Psoas muscle (tissue), 8 donors: ENCODE measurements around the gene COL3A1. TPM values are rescaled to one million over a fixed set of nuclear protein-coding genes. Genes with fewer than 3 reads are reported as not detected.

Source experiments
- ATAC-seq, 4 donors: fragments of 200-7000 bp; cut with Tn5 transposase; one replicate each; pipeline ENCODE4 v1.9.1; 2020; ENCODE audit warnings: moderate library complexity in 3 of 4, mild to moderate bottlenecking in 2 of 4
- DNase-seq, 2 donors: peaks; one replicate each; pipeline ENCODE4 v3.0.0-alpha.2; 2020
- H3K27ac ChIP-seq: fragments of 200-600 bp; one replicate; pipeline ENCODE4 v1.8.0; 2022
- H3K27me3 ChIP-seq, 3 donors: fragments of 200-600 bp in 1 of 3; one replicate each; pipeline versions ENCODE4 v1.6.1 to v1.8.0; 2013 to 2022; ENCODE audit warnings: low read length in 2 of 3, mild to moderate bottlenecking in 2 of 3, moderate library complexity in 1 of 3; ENCODE audit not compliant: insufficient read depth in 3 of 3
- H3K36me3 ChIP-seq, 2 donors: fragments of 200-600 bp in 1 of 2; one replicate each; pipeline versions ENCODE4 v1.6.1 to v1.8.0; 2013 to 2022; ENCODE audit warnings: low read depth in 1 of 2, mild to moderate bottlenecking in 1 of 2, moderate library complexity in 1 of 2; ENCODE audit not compliant: insufficient read depth in 1 of 2
- H3K4me1 ChIP-seq: fragments of 200-600 bp; one replicate; pipeline ENCODE4 v1.8.0; 2022
- H3K4me3 ChIP-seq: fragments of 200-600 bp; one replicate; pipeline ENCODE4 v1.8.0; 2022; ENCODE audit warnings: mild to moderate bottlenecking
- H3K9me3 ChIP-seq: fragments of 200-600 bp; one replicate; pipeline ENCODE4 v1.8.0; 2022
- WGBS, 3 donors: extraction: QIAGEN DNeasy Blood & Tissue Kit; methylation state at CpG; one replicate each; pipeline versions ENCODE4 v1.1.6 to v1.1.7; 2013; 5-methylcytosine and 5-hydroxymethylcytosine counted together
- intact Hi-C, 2 donors: fragments of 100-400 bp; cut with DNase I; formaldehyde crosslinking; loops; one replicate each; pipeline versions ENCODE4 v1.11.0 to v1.14.2; 2022
- polyA plus RNA-seq, 3 donors: library from polyadenylated mRNA; stranded (reverse); fragments of 200-250 nt; gene quantifications; one replicate each; pipeline ENCODE4 v1.2.3, GENCODE V29; 2013
- total RNA-seq, 4 donors: library from RNA; stranded (reverse); fragmentation: NEBNext Ultra II Directional in 2 of 4; extraction: Animal tissue kit (Norgen Biotek cat#: 25700) in 2 of 4; gene quantifications; one replicate each; pipeline versions ENCODE4 v1.2.1 to v1.2.4, GENCODE V29; 2021 to 2023
- TF ChIP-seq, protein P1 (sequence below): fragments of 200-600 bp; IDR thresholded peaks from one replicate; pipeline ENCODE4 v1.8.0; 2022; ENCODE audit warnings: antibody characterized with exemption
- donor health status: healthy with polysubstance abuse.
- donor health status: DM: no; HTN: no; CAD: no; lungs with moderate emphysema.
- donor health status: Bipolar disorder and iron deficiency.
- donor health status: healthy.
- donor health status: DM: yes; HTN: yes; CAD: no.
- donor health status: DM: no; HTN: no; CAD: no.
- donor health status: DM: no; HTN: no; CAD: no.
- donor health status: DM: yes; HTN: yes; CAD: no.

COL3A1 gene
- total and polyA plus RNA-seq, 7 donors: 9.4 to 73.1 (median 19.8) TPM

DNA sequence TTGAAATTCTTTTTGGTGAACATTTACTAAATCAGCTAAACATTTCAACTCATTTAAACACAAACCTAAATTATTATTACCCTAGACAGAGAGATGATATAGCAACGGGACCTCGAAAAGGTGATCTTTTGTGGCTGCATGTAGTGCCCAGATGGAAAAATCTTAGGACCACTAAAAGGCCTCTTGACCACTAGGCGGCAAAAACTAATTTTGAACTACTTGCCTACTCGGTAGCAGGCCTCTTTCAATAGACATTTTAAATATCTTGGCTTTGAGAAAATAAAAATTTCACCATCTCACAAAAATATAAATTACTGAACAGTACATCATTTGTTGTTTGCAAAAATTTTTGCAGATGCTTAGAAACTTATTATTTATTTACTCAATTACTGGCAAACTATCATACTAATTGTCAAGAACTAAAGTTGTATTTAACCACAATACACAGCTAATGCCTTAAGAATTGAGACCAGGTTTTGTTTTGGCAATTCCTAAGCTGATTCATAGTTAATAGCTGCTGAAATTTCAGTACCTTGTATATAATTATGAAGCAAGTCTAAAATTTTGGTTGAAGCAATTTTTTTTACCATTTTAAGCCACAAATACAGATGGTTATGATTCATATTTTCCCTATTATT, 9.4 kb downstream of the COL3A1 start:
- Histone ChIP-seq H3K9me3 (no peaks in the 10 kb centered on the region), H3K27ac (no peak overlapping the region), H3K4me1 (no peaks in the 10 kb centered on the region), H3K27me3 (no peaks in the 10 kb centered on the region), H3K4me3 (no peak overlapping the region), H3K36me3 (peaks cover 0 to 11% of the 10 kb centered on the region in 2 donors)
- 39 to 76% (median 62%) methylated on average over 4 of the region's 4 CpGs for WGBS, 3 donors
- TF ChIP-seq, protein P1, sequence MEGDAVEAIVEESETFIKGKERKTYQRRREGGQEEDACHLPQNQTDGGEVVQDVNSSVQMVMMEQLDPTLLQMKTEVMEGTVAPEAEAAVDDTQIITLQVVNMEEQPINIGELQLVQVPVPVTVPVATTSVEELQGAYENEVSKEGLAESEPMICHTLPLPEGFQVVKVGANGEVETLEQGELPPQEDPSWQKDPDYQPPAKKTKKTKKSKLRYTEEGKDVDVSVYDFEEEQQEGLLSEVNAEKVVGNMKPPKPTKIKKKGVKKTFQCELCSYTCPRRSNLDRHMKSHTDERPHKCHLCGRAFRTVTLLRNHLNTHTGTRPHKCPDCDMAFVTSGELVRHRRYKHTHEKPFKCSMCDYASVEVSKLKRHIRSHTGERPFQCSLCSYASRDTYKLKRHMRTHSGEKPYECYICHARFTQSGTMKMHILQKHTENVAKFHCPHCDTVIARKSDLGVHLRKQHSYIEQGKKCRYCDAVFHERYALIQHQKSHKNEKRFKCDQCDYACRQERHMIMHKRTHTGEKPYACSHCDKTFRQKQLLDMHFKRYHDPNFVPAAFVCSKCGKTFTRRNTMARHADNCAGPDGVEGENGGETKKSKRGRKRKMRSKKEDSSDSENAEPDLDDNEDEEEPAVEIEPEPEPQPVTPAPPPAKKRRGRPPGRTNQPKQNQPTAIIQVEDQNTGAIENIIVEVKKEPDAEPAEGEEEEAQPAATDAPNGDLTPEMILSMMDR: peak; percentile 23
- peak in 3 of 4 donors; percentile 13 to 47 (median 30) for ATAC-seq
- no peak for DNase-seq
- intact Hi-C loops: loop anchor here in 1 of 2 donors (2.0 kb wide), 1 partner anchor 457 kb away; no protein-coding TSS in a partner anchor

DNA sequence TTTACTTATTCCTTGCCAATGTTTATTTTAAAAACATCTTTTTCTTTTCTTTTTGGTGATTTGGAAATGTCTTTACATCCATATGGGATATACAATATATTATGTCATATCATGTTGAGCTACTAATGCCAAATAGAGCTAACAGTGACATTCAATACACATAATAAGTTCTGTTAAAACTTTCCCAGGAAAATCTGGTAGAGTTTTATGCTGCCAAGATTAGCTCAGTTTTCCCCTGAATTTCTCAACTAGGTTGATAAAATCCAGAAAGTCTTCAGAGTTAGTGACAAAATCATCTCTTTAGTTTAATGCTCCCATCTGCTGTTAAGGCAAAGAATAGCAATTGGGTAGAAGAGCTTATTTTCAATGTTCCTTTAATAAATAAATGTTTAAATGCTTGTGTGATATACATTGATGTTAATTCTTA, 9.9 kb downstream of the COL3A1 start:
- Histone ChIP-seq H3K36me3 (peaks cover 0 to 14% of the 10 kb centered on the region in 2 donors), H3K4me1 (no peaks in the 10 kb centered on the region), H3K4me3 (no peak overlapping the region), H3K9me3 (no peaks in the 10 kb centered on the region), H3K27me3 (no peaks in the 10 kb centered on the region), H3K27ac (peak overlapping the region; percentile 11)
- DNase-seq (no peak), ATAC-seq (peak in 1 of 4 donors; percentile 75)
- TF ChIP-seq, protein P1: peak; percentile 18
- intact Hi-C loops: no loop called here

DNA sequence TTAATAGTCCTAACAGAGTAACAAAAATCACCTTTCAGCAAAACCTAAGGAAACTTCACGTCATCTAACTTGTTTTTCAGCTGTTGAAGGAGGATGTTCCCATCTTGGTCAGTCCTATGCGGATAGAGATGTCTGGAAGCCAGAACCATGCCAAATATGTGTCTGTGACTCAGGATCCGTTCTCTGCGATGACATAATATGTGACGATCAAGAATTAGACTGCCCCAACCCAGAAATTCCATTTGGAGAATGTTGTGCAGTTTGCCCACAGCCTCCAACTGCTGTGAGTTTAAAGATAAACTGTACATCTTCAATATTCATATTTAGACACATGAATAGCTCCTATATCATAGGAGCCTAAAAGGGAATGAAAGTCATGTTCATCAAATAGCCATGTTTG, 10.5 kb downstream of the COL3A1 start:
- Histone ChIP-seq H3K4me1 (no peaks in the 10 kb centered on the region), H3K36me3 (peaks cover 0 to 16% of the 10 kb centered on the region in 2 donors), H3K27me3 (no peaks in the 10 kb centered on the region), H3K27ac (peak overlapping the region; percentile 11), H3K4me3 (no peak overlapping the region), H3K9me3 (no peaks in the 10 kb centered on the region)
- intact Hi-C loops: no loop called here
- ATAC-seq (peak; percentile 34 to 77 (median 60)), DNase-seq (no peak)
- TF ChIP-seq, protein P1: no peak
- WGBS, 3 donors: 18 to 46% (median 28%) methylated on average over 5 of the region's 5 CpGs

DNA sequence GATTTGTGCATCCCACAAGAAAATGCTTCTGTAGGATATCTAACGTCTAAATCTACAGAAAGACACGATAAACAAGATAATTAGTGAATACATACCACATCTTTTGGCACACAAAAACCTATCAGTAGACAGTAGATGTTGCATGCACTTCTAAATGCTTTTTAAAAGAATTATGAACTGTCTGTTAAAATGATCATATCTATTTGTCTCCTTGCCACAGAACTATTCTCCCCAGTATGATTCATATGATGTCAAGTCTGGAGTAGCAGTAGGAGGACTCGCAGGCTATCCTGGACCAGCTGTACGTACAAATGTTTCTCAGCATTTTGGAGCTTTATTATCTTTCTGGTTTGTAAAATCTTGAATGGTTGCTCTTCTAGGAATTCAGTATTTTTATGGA, 12.7 kb downstream of the COL3A1 start:
- no peak overlapping the region for H3K27ac ChIP-seq
- no peaks in the 10 kb centered on the region for H3K27me3 ChIP-seq
- no peak for DNase-seq
- no peaks in the 10 kb centered on the region for H3K4me1 ChIP-seq
- peaks cover 0 to 18% of the 10 kb centered on the region in 2 donors for H3K36me3 ChIP-seq
- intact Hi-C loops: no loop called here
- 67 to 76% (median 68%) methylated on average over 4 of the region's 4 CpGs for WGBS, 3 donors
- H3K4me3 ChIP-seq: no peak overlapping the region
- no peaks in the 10 kb centered on the region for H3K9me3 ChIP-seq
- TF ChIP-seq, protein P1: no peak
- no peak for ATAC-seq

DNA sequence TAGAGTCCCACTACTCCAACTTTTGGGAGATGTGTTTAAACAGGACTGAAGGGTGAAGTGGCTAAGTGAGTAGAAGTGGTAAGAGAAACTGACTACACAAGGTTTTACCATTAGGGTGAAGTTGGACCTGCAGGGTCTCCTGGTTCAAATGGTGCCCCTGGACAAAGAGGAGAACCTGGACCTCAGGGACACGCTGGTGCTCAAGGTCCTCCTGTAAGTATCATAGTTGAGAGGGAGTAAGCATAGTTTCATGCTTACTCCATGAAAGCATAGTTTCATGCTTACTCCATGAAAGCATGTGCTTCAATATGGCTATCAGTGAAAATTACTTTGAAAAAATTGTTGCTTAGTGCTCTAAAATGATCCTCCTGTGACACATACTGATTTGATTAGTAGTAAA, 19.1 kb downstream of the COL3A1 start:
- H3K4me1 ChIP-seq: no peaks in the 10 kb centered on the region
- intact Hi-C loops: no loop called here
- no peak for DNase-seq
- H3K36me3 ChIP-seq: peaks cover 0 to 46% of the 10 kb centered on the region in 2 donors
- H3K27ac ChIP-seq: no peak overlapping the region
- H3K9me3 ChIP-seq: no peaks in the 10 kb centered on the region
- H3K4me3 ChIP-seq: no peak overlapping the region
- TF ChIP-seq, protein P1: no peak
- no peak for ATAC-seq
- WGBS, 3 donors: 86 to 93% (median 87%) methylated on average over 1 of the region's 1 CpG
- no peaks in the 10 kb centered on the region for H3K27me3 ChIP-seq
